Activated effector memory CD4-positive, alpha-beta T cell treated with Interleukin-2 at 50 U/mL for 16 hours (primary cell): ENCODE results near the gene TM4SF1.
"Not testable (repeated sequence)": the region's sequence is repeated elsewhere in the genome, so short reads cannot be mapped to it uniquely, and the experiment has no call there.

Experiments used
- DNase-seq: peaks from one replicate; pipeline ENCODE4 v3.0.0-alpha.2; 2020

The TM4SF1 gene

GRCh38 chr3:149393345-149394160 lies 16.1 kb upstream of the TM4SF1 start:
- DNase-seq, result no peak

GRCh38 chr3:149391960-149392359 lies 14.5 kb upstream of the TM4SF1 start:
- DNase-seq, result no peak

GRCh38 chr3:149390772-149391212 lies 13.3 kb upstream of the TM4SF1 start:
- no peak for DNase-seq

GRCh38 chr3:149390294-149390693 lies 12.8 kb upstream of the TM4SF1 start:
- DNase-seq, result no peak

GRCh38 chr3:149388531-149389417 lies 11.3 kb upstream of the TM4SF1 start:
- no peak for DNase-seq

GRCh38 chr3:149388001-149388440 lies 10.6 kb upstream of the TM4SF1 start:
- no peak for DNase-seq

- DNase-seq, result no peak
Observed at GRCh38 chr3:149386299-149386606, 8.8 kb upstream of the TM4SF1 start.

GRCh38 chr3:149385617-149386298 lies 8.3 kb upstream of the TM4SF1 start:
- no peak for DNase-seq

GRCh38 chr3:149384911-149385321 lies 7.5 kb upstream of the TM4SF1 start:
- DNase-seq, result no peak

GRCh38 chr3:149384167-149384566 lies 6.7 kb upstream of the TM4SF1 start:
- no peak for DNase-seq

- no peak for DNase-seq
Observed at GRCh38 chr3:149383703-149384102, 6.3 kb upstream of the TM4SF1 start.

GRCh38 chr3:149382518-149382917 lies 5.1 kb upstream of the TM4SF1 start:
- DNase-seq, result no peak

- DNase-seq, result no peak
Observed at GRCh38 chr3:149382101-149382467, 4.6 kb upstream of the TM4SF1 start.

GRCh38 chr3:149381173-149382100 lies 4.0 kb upstream of the TM4SF1 start:
- DNase-seq, result no peak

GRCh38 chr3:149380220-149380619 lies 2.8 kb upstream of the TM4SF1 start:
- DNase-seq, result not testable (repeated sequence)

GRCh38 chr3:149378478-149379309 lies 1.2 kb upstream of the TM4SF1 start:
- DNase-seq, result no peak

GRCh38 chr3:149376718-149377407 lies 586 bp downstream of the TM4SF1 start:
- no peak for DNase-seq

GRCh38 chr3:149375501-149376196 lies 1.8 kb downstream of the TM4SF1 start:
- no peak for DNase-seq

- no peak for DNase-seq
Observed at GRCh38 chr3:149374793-149375500, 2.5 kb downstream of the TM4SF1 start.
